HEK293 (cell line): ENCODE results near the gene UNG.
A peak's percentile ranks its signal among the peaks of the same experiment; 100 is the strongest.

ENCODE experiments used
- BCL6B ChIP-seq: fragments of 450-650 bp; formaldehyde crosslinking; IDR thresholded peaks from 2 replicates; pipeline ENCODE4 v1.5.1; 2017; ENCODE audit warnings: missing biosample characterization, missing genetic modification characterization
- KLF10 ChIP-seq: fragments of 450-650 bp; IDR thresholded peaks from 2 replicates; pipeline ENCODE4 v1.5.1; 2018; ENCODE audit warnings: missing biosample characterization, mild to moderate bottlenecking, missing genetic modification characterization
- MZF1 ChIP-seq: fragments of 450-650 bp; formaldehyde crosslinking; IDR thresholded peaks from 2 replicates; pipeline ENCODE4 v1.5.1; 2017; ENCODE audit warnings: missing biosample characterization, missing genetic modification characterization, borderline replicate concordance
- PRDM2 ChIP-seq: fragments of 450-650 bp; formaldehyde crosslinking; IDR thresholded peaks from 2 replicates; pipeline ENCODE4 v1.5.1; 2016; ENCODE audit warnings: missing biosample characterization, missing genetic modification characterization, borderline replicate concordance
- ZBTB10 ChIP-seq: fragments of 450-650 bp; formaldehyde crosslinking; IDR thresholded peaks from 2 replicates; pipeline ENCODE4 v1.5.1; 2016; ENCODE audit warnings: missing biosample characterization, missing genetic modification characterization
- ZBTB8A ChIP-seq: fragments of 450-650 bp; formaldehyde crosslinking; IDR thresholded peaks from 2 replicates; pipeline ENCODE4 v1.5.1; 2016; ENCODE audit warnings: missing biosample characterization, missing genetic modification characterization
- ZIC2 ChIP-seq: fragments of 450-650 bp; formaldehyde crosslinking; IDR thresholded peaks from 2 replicates; pipeline ENCODE4 v1.5.1; 2016; ENCODE audit warnings: missing biosample characterization, missing genetic modification characterization
- ZNF10 ChIP-seq: fragments of 450-650 bp; formaldehyde crosslinking; IDR thresholded peaks from 2 replicates; pipeline ENCODE4 v1.5.1; 2017; ENCODE audit warnings: missing biosample characterization, missing genetic modification characterization
- ZNF140 ChIP-seq: fragments of 450-650 bp; formaldehyde crosslinking; IDR thresholded peaks from 2 replicates; pipeline ENCODE4 v1.5.1; 2016; ENCODE audit warnings: missing biosample characterization, missing genetic modification characterization
- ZNF221 ChIP-seq: fragments of 450-650 bp; formaldehyde crosslinking; IDR thresholded peaks from 2 replicates; pipeline ENCODE4 v1.5.1; 2017; ENCODE audit warnings: missing biosample characterization, missing genetic modification characterization, borderline replicate concordance
- ZNF248 ChIP-seq: fragments of 450-650 bp; formaldehyde crosslinking; IDR thresholded peaks from 2 replicates; pipeline ENCODE4 v1.5.1; 2017; ENCODE audit warnings: missing biosample characterization, missing genetic modification characterization
- ZNF26 ChIP-seq: fragments of 450-650 bp; formaldehyde crosslinking; IDR thresholded peaks from 2 replicates; pipeline ENCODE4 v1.5.1; 2016; ENCODE audit warnings: missing biosample characterization, missing genetic modification characterization
- ZNF266 ChIP-seq: fragments of 450-650 bp; formaldehyde crosslinking; IDR thresholded peaks from 2 replicates; pipeline ENCODE4 v1.5.1; 2016; ENCODE audit warnings: missing biosample characterization, missing genetic modification characterization, low read depth
- ZNF350 ChIP-seq: fragments of 450-650 bp; formaldehyde crosslinking; IDR thresholded peaks from 2 replicates; pipeline ENCODE4 v1.5.0; 2017; ENCODE audit warnings: missing biosample characterization, mild to moderate bottlenecking, missing genetic modification characterization
- ZNF473 ChIP-seq: fragments of 450-650 bp; formaldehyde crosslinking; IDR thresholded peaks from 2 replicates; pipeline ENCODE4 v1.5.1; 2017; ENCODE audit warnings: missing biosample characterization, missing genetic modification characterization
- ZNF501 ChIP-seq: fragments of 450-650 bp; formaldehyde crosslinking; IDR thresholded peaks from 2 replicates; pipeline ENCODE4 v1.5.1; 2016; ENCODE audit warnings: missing biosample characterization, missing genetic modification characterization
- ZNF596 ChIP-seq: fragments of 450-650 bp; IDR thresholded peaks from 2 replicates; pipeline ENCODE4 v1.5.0; 2018; ENCODE audit warnings: missing biosample characterization, mild to moderate bottlenecking, missing genetic modification characterization, moderate library complexity
- ZNF629 ChIP-seq: fragments of 450-650 bp; formaldehyde crosslinking; IDR thresholded peaks from 2 replicates; pipeline ENCODE4 v1.5.1; 2017; ENCODE audit warnings: missing biosample characterization, missing genetic modification characterization
- ZNF704 ChIP-seq: fragments of 450-650 bp; formaldehyde crosslinking; IDR thresholded peaks from 2 replicates; pipeline ENCODE4 v1.5.1; 2016; ENCODE audit warnings: missing biosample characterization, missing genetic modification characterization
- ZNF747 ChIP-seq: fragments of 450-650 bp; formaldehyde crosslinking; IDR thresholded peaks from 2 replicates; pipeline ENCODE4 v1.5.1; 2016; ENCODE audit warnings: missing biosample characterization, missing genetic modification characterization
- ZNF830 ChIP-seq: fragments of 450-650 bp; IDR thresholded peaks from 2 replicates; pipeline ENCODE4 v1.5.0; 2018; ENCODE audit warnings: missing biosample characterization, missing genetic modification characterization, low read depth, mild to moderate bottlenecking, moderate library complexity
- ZSCAN16 ChIP-seq: fragments of 450-650 bp; formaldehyde crosslinking; IDR thresholded peaks from 2 replicates; pipeline ENCODE4 v1.5.1; 2016; ENCODE audit warnings: missing biosample characterization, missing genetic modification characterization
- ZSCAN23 ChIP-seq: fragments of 450-650 bp; formaldehyde crosslinking; IDR thresholded peaks from 2 replicates; pipeline ENCODE4 v1.5.1; 2016; ENCODE audit warnings: missing biosample characterization, missing genetic modification characterization
- TF ChIP-seq, protein P1 (sequence below): fragments of 450-650 bp; formaldehyde crosslinking; IDR thresholded peaks from 2 replicates; pipeline ENCODE4 v1.5.1; 2016; ENCODE audit warnings: missing biosample characterization, missing genetic modification characterization

Gene UNG

DNA sequence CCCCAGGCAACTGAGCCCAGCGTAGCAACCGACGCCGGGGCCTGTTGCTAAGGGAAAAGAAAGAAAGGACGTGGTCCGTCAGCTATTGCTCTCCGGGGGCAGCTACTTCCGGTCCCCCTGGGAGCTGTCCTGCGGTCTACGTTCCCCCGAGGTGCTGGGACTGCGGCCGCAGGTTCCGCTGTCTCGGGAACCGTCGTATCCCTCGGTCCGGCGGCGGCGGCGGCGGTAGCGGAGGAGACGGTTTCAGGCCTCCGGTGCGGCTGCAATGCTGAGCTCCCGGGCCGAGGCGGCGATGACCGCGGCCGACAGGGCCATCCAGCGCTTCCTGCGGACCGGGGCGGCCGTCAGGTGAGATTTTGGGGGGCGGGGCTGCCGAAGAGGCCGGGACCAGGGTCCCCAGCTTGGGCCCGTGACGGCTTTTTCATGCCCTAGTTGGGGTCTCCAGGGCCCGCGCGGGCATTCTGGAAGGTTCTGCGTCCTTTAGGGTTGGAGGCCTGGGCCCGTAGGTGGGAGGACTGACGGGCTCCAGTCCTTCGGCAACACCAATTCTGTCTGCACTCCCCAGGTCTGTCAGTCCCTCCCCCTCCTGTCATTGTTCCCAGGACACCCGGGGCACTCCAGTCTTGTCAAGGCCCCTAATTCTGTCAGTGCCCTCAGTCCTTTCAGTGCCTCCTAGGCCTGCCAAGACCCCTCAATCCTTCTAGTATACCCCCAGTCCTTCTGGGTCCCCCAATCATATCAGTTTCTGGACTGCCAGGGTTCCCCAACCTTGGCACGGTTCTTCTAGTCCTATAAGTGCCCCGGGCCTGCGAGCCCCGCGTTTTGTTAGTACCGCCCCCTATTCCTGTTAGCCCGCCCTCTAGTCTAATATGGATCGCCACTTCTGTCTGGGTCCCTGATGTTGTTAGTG is 44.7 kb upstream of the UNG start, which contains the start of gene USP30 (continued):
- TF ChIP-seq PRDM2 (tag by site-specific recombination): peak; percentile 77; the same call in 1 of the 2 replicates
- TF ChIP-seq ZSCAN23: peak; percentile 90
- 0 out of 2 replicates have a peak, but pooled peaks have one; percentile 28 for TF ChIP-seq ZSCAN16
- peak; percentile 99 for TF ChIP-seq ZNF501 (tag by site-specific recombination)
- TF ChIP-seq, protein P1, sequence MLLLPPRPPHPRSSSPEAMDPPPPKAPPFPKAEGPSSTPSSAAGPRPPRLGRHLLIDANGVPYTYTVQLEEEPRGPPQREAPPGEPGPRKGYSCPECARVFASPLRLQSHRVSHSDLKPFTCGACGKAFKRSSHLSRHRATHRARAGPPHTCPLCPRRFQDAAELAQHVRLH: peak; percentile 93
- peak; percentile 67 for TF ChIP-seq ZBTB8A (tag by site-specific recombination)
- peak; percentile 86 for TF ChIP-seq KLF10 (tag by site-specific recombination)
- peak; percentile 88 for TF ChIP-seq ZNF629 (tag by site-specific recombination)
- TF ChIP-seq ZIC2 (tag by site-specific recombination): peak; percentile 93
- peak; percentile 38; the same call in 1 of the 2 replicates for TF ChIP-seq ZNF10 (tag by site-specific recombination)
- 0 out of 2 replicates have a peak, but pooled peaks have one; percentile 64 for TF ChIP-seq ZNF221 (tag by site-specific recombination)
- no peak for TF ChIP-seq ZNF704 (tag by site-specific recombination)
- peak; percentile 62; the same call in 1 of the 2 replicates for TF ChIP-seq BCL6B (tag by site-specific recombination)
- peak; percentile 54; the same call in 1 of the 2 replicates for TF ChIP-seq ZNF596 (tag by site-specific recombination)
- no peak for TF ChIP-seq ZNF747
- TF ChIP-seq ZNF830 (tag by site-specific recombination): no peak
- peak; percentile 96 for TF ChIP-seq ZBTB10 (tag by site-specific recombination)
- TF ChIP-seq ZNF26 (tag by site-specific recombination): no peak
- 0 out of 2 replicates have a peak, but pooled peaks have one; percentile 12 for TF ChIP-seq ZNF473 (tag by site-specific recombination)
- no peak for TF ChIP-seq MZF1
- TF ChIP-seq ZNF266 (tag by site-specific recombination): no peak
- peak; percentile 87 for TF ChIP-seq ZNF350 (tag by site-specific recombination)
- no peak for TF ChIP-seq ZNF248 (tag by site-specific recombination)
- no peak for TF ChIP-seq ZNF140 (tag by site-specific recombination)
